Mammary microvascular endothelial cell (primary cell): ENCODE data around the gene TEX13C. TPM values are rescaled to one million over a fixed set of nuclear protein-coding genes. Genes with fewer than 3 reads are reported as not detected.

Experiments
- total RNA-seq: library from RNA; depleted of rRNA; stranded (reverse); fragments of >200 nt; gene quantifications from 2 replicates; pipeline ENCODE4 v1.2.3, GENCODE V29; 2015

TEX13C gene
- total RNA-seq, result not detected in 2 replicates

GRCh38 chrX:125319646-125320521, at the start of gene TEX13C:
Gene TEX13C, plus strand, starts transcription at chrX:125319871. Its CDS starts 249 bp downstream, at chrX:125320120.

